ENCODE data around the gene LMOD2. TPM values are rescaled to one million over a fixed set of nuclear protein-coding genes. Genes with fewer than 3 reads are reported as not detected.

LMOD2 gene
- total and polyA plus RNA-seq, 5 donors, result 258 to 849 (median 386) TPM

DNA sequence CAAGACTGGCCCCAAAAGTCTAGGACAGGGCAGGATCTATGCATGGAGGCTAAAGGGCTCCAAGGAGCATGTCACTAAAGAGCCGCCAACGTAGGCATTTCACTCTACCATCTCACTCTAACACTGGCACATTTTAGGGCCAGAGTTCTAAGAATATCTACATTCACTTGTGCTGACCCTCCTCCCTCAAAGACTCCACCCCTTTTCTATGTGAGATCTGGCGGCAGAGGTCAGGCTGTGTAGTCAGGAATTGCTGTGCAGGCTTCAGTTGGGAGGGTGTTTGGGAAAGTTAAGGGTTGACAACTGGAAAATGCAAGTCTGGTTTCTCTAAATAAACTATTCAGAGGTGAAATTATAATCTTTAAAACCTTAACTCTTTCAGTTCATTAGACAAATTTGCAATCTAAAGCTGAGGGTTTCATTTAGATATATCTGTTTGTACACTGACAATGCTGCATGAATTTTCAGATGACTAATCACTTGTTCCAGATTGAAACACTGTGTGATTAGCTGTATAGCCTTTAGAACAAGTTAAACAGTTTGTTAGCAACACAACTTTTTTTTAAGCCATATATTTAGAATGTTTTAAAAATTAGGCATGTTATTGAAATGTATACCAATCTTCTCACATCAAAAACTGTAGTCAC, 18.2 kb downstream of the LMOD2 start:
- no peaks in the 10 kb centered on the region for H3K27me3 ChIP-seq (ENCODE audit: control insufficient read depth, insufficient read depth)
- intact Hi-C loops (cut with DNase I), result no loop called here
- ATAC-seq, result peak; percentile 44 to 46
- no peak overlapping the region for H3K4me3 ChIP-seq (ENCODE audit: low read length)
- DNase-seq, result no peak
- H3K4me1 ChIP-seq (ENCODE audit: control insufficient read depth, insufficient read depth, low read length), result peaks cover 3% of the 10 kb centered on the region
- H3K9me3 ChIP-seq (ENCODE audit: control insufficient read depth, low read length), result no peaks in the 10 kb centered on the region
- 56% methylated on average over 3 of the region's 3 CpGs for WGBS
- peak overlapping the region; percentile 63 for H3K27ac ChIP-seq (ENCODE audit: low read length)

DNA sequence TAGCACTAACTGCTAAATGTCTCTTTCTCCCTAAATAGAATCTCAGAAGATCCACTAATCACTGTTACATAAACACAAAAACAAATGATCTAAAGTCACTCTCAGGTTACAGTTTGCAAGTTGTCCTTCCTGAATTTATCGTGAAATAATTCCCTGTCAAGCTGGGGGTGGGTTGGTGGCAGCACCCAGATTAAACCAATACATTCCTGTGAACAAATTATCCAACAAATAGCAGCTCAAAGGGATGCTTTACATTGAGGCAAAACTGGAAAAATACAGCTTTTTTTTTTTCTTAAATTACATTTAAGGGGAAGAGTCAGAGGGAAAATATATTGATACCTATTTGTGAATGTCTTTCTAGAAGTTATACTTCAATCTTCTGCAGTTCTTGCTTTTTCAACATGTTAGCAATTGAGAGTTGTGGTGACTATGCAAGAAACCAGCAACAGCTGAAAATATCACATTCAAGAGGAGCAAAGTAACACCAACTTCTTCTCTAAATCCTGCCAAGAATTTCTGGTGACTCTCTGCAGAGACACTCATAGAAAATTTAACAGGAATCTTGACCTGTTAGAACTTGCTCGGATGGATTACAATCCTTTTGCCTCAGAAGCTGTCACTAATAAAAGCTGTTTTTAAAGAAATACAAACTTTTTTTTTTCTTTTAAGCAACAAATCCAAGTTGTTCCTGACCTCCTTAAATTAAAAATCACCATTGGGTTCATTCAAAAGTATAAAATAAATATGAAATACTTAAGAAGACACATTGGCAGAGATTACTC, 18.9 kb downstream of the LMOD2 start:
- peaks cover 3% of the 10 kb centered on the region for H3K4me1 ChIP-seq (ENCODE audit: control insufficient read depth, insufficient read depth, low read length)
- DNase-seq, result no peak
- no peak overlapping the region for H3K27ac ChIP-seq (ENCODE audit: low read length)
- no peaks in the 10 kb centered on the region for H3K27me3 ChIP-seq (ENCODE audit: control insufficient read depth, insufficient read depth)
- 36% methylated on average over 2 of the region's 2 CpGs for WGBS
- intact Hi-C loops (cut with DNase I), result no loop called here
- H3K9me3 ChIP-seq (ENCODE audit: control insufficient read depth, low read length), result no peaks in the 10 kb centered on the region
- no peak overlapping the region for H3K4me3 ChIP-seq (ENCODE audit: low read length)
- ATAC-seq, result no peak

DNA sequence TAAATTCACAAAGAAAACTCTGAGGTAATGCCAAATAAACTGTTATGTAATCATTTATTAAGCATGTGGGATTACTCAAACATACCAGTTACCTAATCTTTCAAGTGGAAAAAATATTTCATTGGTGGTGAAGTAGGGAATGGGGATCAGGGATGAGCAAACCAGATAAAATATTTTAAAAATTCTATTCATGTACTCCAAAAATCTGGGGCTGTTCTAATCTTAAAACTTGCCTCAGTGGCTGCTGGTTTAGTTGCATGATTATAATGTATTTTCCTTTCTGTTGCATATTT, 19.5 kb downstream of the LMOD2 start:
- peaks cover 3% of the 10 kb centered on the region for H3K4me1 ChIP-seq (ENCODE audit: control insufficient read depth, insufficient read depth, low read length)
- H3K9me3 ChIP-seq (ENCODE audit: control insufficient read depth, low read length), result no peaks in the 10 kb centered on the region
- no peak overlapping the region for H3K27ac ChIP-seq (ENCODE audit: low read length)
- no peak for ATAC-seq
- intact Hi-C loops (cut with DNase I), result no loop called here
- no peaks in the 10 kb centered on the region for H3K27me3 ChIP-seq (ENCODE audit: control insufficient read depth, insufficient read depth)
- H3K4me3 ChIP-seq (ENCODE audit: low read length), result no peak overlapping the region
- DNase-seq, result no peak

DNA sequence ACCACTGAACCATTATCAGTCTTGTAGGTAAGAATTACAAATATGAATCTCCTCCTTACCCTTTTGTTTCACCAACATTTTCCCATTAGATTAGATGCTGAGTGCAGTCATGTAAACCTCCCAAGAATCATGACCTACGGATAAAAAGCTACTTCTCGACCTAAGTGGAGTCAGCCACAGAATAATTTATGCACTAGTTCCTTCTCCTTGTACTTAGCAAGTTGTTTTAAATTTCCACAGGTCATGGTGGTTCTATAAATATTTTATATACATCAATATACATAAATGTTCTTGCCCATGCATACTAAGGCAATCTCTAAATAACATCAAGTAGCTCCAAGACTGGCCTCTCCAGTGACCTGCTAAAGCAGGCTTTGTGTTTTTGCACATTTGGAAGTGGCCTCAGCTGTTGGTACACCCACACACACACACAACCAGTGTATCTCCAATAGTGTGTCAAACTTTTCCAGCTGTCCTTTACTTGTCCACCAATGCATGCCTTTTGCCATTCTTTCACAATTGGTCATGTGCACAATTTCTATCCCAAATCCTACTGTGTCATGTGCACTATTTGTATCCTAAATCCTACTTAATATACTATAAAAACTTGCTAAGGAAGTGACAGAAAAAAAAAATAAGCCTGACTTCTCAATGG, 21.5 kb downstream of the LMOD2 start:
- Histone ChIP-seq H3K9me3 (ENCODE audit: control insufficient read depth, low read length) (no peaks in the 10 kb centered on the region), H3K27me3 (ENCODE audit: control insufficient read depth, insufficient read depth) (no peaks in the 10 kb centered on the region), H3K27ac (ENCODE audit: low read length) (no peak overlapping the region), H3K4me1 (ENCODE audit: control insufficient read depth, insufficient read depth, low read length) (peaks cover 4% of the 10 kb centered on the region), H3K4me3 (ENCODE audit: low read length) (no peak overlapping the region)
- intact Hi-C loops (cut with DNase I), result no loop called here
- 87% methylated on average over 2 of the region's 2 CpGs for WGBS
- DNase-seq (no peak), ATAC-seq (no peak)

DNA sequence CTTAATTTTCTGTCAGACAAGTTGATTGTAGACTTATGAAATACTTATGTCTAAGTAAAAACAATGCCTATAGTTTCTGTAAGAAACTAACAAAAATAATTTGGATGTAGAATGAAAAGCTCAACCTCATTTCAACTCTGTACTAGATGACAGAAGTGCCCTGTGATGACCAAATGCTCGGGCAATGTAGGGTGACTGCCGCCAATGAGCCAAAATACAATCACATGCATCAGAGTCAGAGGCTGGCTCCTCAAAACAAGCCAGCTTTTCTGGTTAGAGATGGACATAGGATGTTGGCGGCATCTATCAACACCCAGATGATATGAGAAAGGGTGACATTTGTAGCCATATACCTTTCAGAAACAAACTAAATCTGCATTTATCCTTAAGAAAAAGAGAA, 23.9 kb downstream of the LMOD2 start:
- Histone ChIP-seq H3K4me1 (ENCODE audit: control insufficient read depth, insufficient read depth, low read length) (peaks cover 2% of the 10 kb centered on the region), H3K4me3 (ENCODE audit: low read length) (no peak overlapping the region), H3K27ac (ENCODE audit: low read length) (peak overlapping the region; percentile 32), H3K9me3 (ENCODE audit: control insufficient read depth, low read length) (no peaks in the 10 kb centered on the region), H3K27me3 (ENCODE audit: control insufficient read depth, insufficient read depth) (no peaks in the 10 kb centered on the region)
- ATAC-seq (peak; percentile 49 to 56), DNase-seq (no peak)
- 65% methylated on average over 3 of the region's 3 CpGs for WGBS
- intact Hi-C loops (cut with DNase I), result loop anchor here in 3 of 4 donors (5.0 to 10.0 kb wide), 3 partner anchors 45 to 188 kb away; no protein-coding TSS in a partner anchor

DNA sequence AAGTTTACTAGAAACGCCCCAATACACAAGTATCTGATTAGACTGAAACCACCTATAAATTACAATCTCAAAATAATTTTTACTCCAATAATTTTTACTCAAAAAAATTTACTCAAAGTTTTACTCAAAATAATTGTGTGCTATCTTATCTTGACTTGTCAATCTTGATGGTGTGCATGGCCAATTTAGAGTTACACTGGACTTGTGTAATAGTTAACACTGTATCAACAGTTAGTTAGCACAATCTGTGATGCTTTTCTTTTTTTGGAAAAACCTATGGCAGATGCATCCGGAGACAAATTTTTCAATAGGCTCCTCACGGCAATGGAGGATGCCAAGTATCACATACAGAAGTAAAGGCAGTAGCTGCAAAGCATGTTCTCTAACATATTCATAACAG, 24.9 kb downstream of the LMOD2 start:
- no peaks in the 10 kb centered on the region for H3K9me3 ChIP-seq (ENCODE audit: control insufficient read depth, low read length)
- intact Hi-C loops (cut with DNase I), result loop anchor here in 3 of 4 donors (5.0 to 10.0 kb wide), 3 partner anchors 46 to 187 kb away; no protein-coding TSS in a partner anchor
- no peaks in the 10 kb centered on the region for H3K27me3 ChIP-seq (ENCODE audit: control insufficient read depth, insufficient read depth)
- H3K4me3 ChIP-seq (ENCODE audit: low read length), result no peak overlapping the region
- DNase-seq (no peak), ATAC-seq (no peak)
- H3K27ac ChIP-seq (ENCODE audit: low read length), result no peak overlapping the region
- 66% methylated on average over 3 of the region's 3 CpGs for WGBS
- H3K4me1 ChIP-seq (ENCODE audit: control insufficient read depth, insufficient read depth, low read length), result peaks cover 2% of the 10 kb centered on the region

DNA sequence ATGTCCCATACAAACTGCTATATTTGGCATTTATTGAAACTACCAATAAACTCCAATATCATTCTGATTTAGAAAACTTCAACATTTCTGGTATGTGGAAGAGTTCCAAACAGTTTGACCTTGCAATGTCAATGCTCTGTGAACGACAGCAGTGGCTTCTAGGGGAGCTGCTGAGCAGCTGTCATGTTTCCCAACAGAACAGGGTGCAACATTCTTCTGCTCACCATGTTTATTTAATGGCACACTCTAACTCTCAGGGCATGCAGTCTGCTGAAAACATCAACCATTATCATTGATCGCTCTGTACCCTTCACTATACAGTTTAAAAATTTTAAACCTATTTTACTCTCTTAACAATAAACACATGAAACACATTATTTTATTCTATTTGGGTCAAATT, 25.9 kb downstream of the LMOD2 start:
- ATAC-seq (peak; percentile 88 to 90), DNase-seq (no peak)
- Histone ChIP-seq H3K4me1 (ENCODE audit: control insufficient read depth, insufficient read depth, low read length) (peaks cover 2% of the 10 kb centered on the region), H3K9me3 (ENCODE audit: control insufficient read depth, low read length) (no peaks in the 10 kb centered on the region), H3K27me3 (ENCODE audit: control insufficient read depth, insufficient read depth) (no peaks in the 10 kb centered on the region), H3K27ac (ENCODE audit: low read length) (no peak overlapping the region), H3K4me3 (ENCODE audit: low read length) (no peak overlapping the region)
- intact Hi-C loops (cut with DNase I), result loop anchor here in 3 of 4 donors (5.0 to 10.0 kb wide), 3 partner anchors 47 to 186 kb away; no protein-coding TSS in a partner anchor
- 43% methylated on average over 2 of the region's 2 CpGs for WGBS

DNA sequence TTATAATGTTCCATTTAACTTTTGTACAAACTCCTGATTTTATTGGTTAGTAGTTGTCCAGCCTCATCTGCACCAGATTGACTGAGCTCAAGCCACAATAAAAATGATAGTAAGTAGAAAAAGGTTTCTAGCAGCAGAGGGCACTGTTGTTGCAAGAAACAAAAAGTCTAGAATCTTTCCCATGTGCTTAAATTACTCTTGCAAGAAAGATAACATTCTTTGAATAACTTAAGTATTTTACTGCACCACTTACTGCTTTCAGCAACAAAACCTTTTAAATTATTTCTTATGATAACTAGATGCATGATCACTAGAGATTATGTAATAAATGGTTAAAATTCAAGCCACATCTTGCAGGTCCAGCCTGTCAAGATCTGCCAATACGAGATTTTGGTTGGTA, 27.0 kb downstream of the LMOD2 start:
- intact Hi-C loops (cut with DNase I), result loop anchor here in 3 of 4 donors (5.0 to 10.0 kb wide), 3 partner anchors 48 to 185 kb away; no protein-coding TSS in a partner anchor
- no peaks in the 10 kb centered on the region for H3K9me3 ChIP-seq (ENCODE audit: control insufficient read depth, low read length)
- H3K4me1 ChIP-seq (ENCODE audit: control insufficient read depth, insufficient read depth, low read length), result peaks cover 2% of the 10 kb centered on the region

DNA sequence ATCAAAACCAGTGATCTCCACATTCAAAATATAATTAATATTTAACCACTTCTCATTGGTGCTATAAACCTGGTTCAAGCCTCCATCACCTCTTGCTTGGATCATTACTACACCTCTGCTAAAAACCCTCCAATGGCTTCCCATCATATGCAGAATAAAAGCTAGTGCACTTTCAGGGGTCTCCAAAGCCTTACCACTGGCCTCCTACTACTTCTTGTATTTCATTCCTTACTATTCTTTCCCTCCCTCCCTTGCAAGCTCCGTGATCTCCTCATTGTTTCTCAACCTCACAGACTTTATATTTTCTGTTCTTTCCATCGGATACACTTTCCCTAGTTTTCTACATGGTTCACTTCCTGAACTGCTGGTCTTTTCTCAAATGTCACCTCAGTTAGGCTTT, 31.5 kb downstream of the LMOD2 start:
- no peak overlapping the region for H3K27ac ChIP-seq (ENCODE audit: low read length)
- no peaks in the 10 kb centered on the region for H3K27me3 ChIP-seq (ENCODE audit: control insufficient read depth, insufficient read depth)
- H3K9me3 ChIP-seq (ENCODE audit: control insufficient read depth, low read length), result no peaks in the 10 kb centered on the region
- H3K4me1 ChIP-seq (ENCODE audit: control insufficient read depth, insufficient read depth, low read length), result no peaks in the 10 kb centered on the region
- DNase-seq, result no peak
- 95% methylated on average over 2 of the region's 2 CpGs for WGBS
- intact Hi-C loops (cut with DNase I), result loop anchor here in 2 of 4 donors (10.0 kb wide), 2 partner anchors 52 to 178 kb away; no protein-coding TSS in a partner anchor
- no peak overlapping the region for H3K4me3 ChIP-seq (ENCODE audit: low read length)
- no peak for ATAC-seq

More for the DNA sequence above, 27.0 kb downstream of the LMOD2 start:
- Histone ChIP-seq H3K27ac (ENCODE audit: low read length) (no peak overlapping the region), H3K27me3 (ENCODE audit: control insufficient read depth, insufficient read depth) (no peaks in the 10 kb centered on the region), H3K4me3 (ENCODE audit: low read length) (no peak overlapping the region)
- ATAC-seq (peak; percentile 39 to 43), DNase-seq (no peak)
- WGBS, result 70% methylated on average over 1 of the region's 1 CpG

DNA sequence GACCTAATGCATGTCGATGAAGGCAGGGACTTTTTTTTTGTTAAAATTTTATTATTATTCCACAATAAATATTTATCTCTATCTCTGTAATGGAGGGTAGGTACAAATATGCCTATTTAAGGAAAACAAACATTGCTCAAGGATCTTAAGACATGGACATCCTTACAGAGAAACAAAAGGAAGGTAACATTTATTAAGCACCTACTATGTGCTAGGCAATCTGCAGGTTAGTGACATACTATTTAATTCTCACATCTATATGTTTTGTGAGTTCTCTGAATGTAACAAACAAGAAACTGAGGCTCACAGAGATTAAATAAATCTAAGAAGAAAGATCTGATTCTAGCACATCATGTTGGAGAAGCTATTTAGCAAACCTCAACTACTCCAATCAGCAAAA, 32.1 kb downstream of the LMOD2 start:
- DNase-seq, result no peak
- no peak for ATAC-seq
- Histone ChIP-seq H3K9me3 (ENCODE audit: control insufficient read depth, low read length) (no peaks in the 10 kb centered on the region), H3K4me1 (ENCODE audit: control insufficient read depth, insufficient read depth, low read length) (no peaks in the 10 kb centered on the region), H3K27ac (ENCODE audit: low read length) (no peak overlapping the region), H3K4me3 (ENCODE audit: low read length) (no peak overlapping the region), H3K27me3 (ENCODE audit: control insufficient read depth, insufficient read depth) (no peaks in the 10 kb centered on the region)
- 96% methylated on average over 1 of the region's 1 CpG for WGBS
- intact Hi-C loops (cut with DNase I), result loop anchor here in 2 of 4 donors (10.0 kb wide), 2 partner anchors 53 to 177 kb away; no protein-coding TSS in a partner anchor

DNA sequence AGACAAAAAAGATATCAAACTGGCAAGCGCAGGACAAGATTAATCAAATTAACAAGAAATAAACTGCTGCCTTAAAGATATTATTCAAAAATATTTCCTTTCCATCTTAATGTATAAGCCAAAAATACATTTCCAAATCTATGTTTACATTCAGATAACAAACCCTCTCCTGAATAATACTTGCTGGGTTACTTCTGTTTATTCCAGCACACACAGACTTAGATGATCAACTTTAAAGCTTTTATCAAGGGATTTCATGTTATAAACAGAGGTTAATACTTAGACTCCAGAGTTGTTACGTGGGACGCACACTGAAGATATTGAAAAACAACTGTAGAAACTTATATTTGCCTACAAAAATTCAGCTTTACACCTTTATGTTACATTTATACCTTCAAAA, 33.6 kb downstream of the LMOD2 start:
- Histone ChIP-seq H3K4me1 (ENCODE audit: control insufficient read depth, insufficient read depth, low read length) (no peaks in the 10 kb centered on the region), H3K4me3 (ENCODE audit: low read length) (no peak overlapping the region), H3K27me3 (ENCODE audit: control insufficient read depth, insufficient read depth) (no peaks in the 10 kb centered on the region), H3K27ac (ENCODE audit: low read length) (no peak overlapping the region), H3K9me3 (ENCODE audit: control insufficient read depth, low read length) (no peaks in the 10 kb centered on the region)
- intact Hi-C loops (cut with DNase I), result loop anchor here in 2 of 4 donors (10.0 kb wide), 2 partner anchors 54 to 176 kb away; no protein-coding TSS in a partner anchor
- WGBS, result 74% methylated on average over 3 of the region's 3 CpGs
- no peak for ATAC-seq
- no peak for DNase-seq

Data from right cardiac atrium (tissue), 5 donors.